GM23248 (cell line): ENCODE data around the gene PRKAA1. TPM values are rescaled to one million over a fixed set of nuclear protein-coding genes. Genes with fewer than 3 reads are reported as not detected.
"Not testable (repeated sequence)": the region's sequence is repeated elsewhere in the genome, so short reads cannot be mapped to it uniquely, and the experiment has no call there.

Experiments
- DNase-seq: peaks from one replicate; pipeline ENCODE4 v3.0.0-alpha.2; 2015
- H2AFZ ChIP-seq: fragments of 200-600 bp; sonication (generic); 2 replicates; pipeline ENCODE4 v1.6.1; 2016; ENCODE audit warnings: antibody characterized with exemption
- H3F3A ChIP-seq: fragments of 200-600 bp; sonication (generic); 2 replicates; pipeline ENCODE4 v1.6.1; 2016; ENCODE audit warnings: mild to moderate bottlenecking, antibody characterized with exemption, mixed run types; ENCODE audit not compliant: insufficient read depth
- H3K27ac ChIP-seq: fragments of 200-600 bp; sonication (generic); 2 replicates; pipeline ENCODE4 v1.5.1; 2016; ENCODE audit warnings: mild to moderate bottlenecking
- H3K27me3 ChIP-seq: fragments of 200-600 bp; sonication (generic); replicated peaks from 2 replicates; pipeline ENCODE4 v1.6.1; 2016; ENCODE audit warnings: mild to moderate bottlenecking; ENCODE audit not compliant: insufficient read depth
- H3K36me3 ChIP-seq: fragments of 200-600 bp; sonication (generic); 2 replicates; pipeline ENCODE4 v1.6.1; 2016; ENCODE audit warnings: low read depth, mild to moderate bottlenecking
- H3K4me1 ChIP-seq: fragments of 200-600 bp; sonication (generic); 2 replicates; pipeline ENCODE4 v1.6.1; 2016; ENCODE audit warnings: mild to moderate bottlenecking; ENCODE audit not compliant: insufficient read depth
- H3K4me2 ChIP-seq: fragments of 200-600 bp; sonication (generic); one replicate; pipeline ENCODE4 v1.6.1; 2016; ENCODE audit warnings: mild to moderate bottlenecking; ENCODE audit not compliant: unreplicated experiment
- H3K4me3 ChIP-seq: fragments of 200-600 bp; sonication (generic); 2 replicates; pipeline ENCODE4 v1.5.1; 2016; ENCODE audit warnings: mild to moderate bottlenecking
- H3K79me2 ChIP-seq: fragments of 200-600 bp; sonication (generic); 2 replicates; pipeline ENCODE4 v1.6.1; 2016; ENCODE audit warnings: mild to moderate bottlenecking; ENCODE audit not compliant: insufficient read depth
- H3K9ac ChIP-seq: fragments of 200-600 bp; sonication (generic); 2 replicates; pipeline ENCODE4 v1.6.1; 2016; ENCODE audit warnings: mild to moderate bottlenecking
- H3K9me2 ChIP-seq: fragments of 200-600 bp; sonication (generic); 2 replicates; pipeline ENCODE4 v1.6.1; 2016; ENCODE audit warnings: mixed run types, mild to moderate bottlenecking, moderate library complexity; ENCODE audit not compliant: insufficient read depth
- H3K9me3 ChIP-seq: fragments of 200-600 bp; sonication (generic); one replicate; pipeline ENCODE4 v1.6.1; 2017; ENCODE audit warnings: low read depth
- H4K20me1 ChIP-seq: fragments of 200-600 bp; sonication (generic); 2 replicates; pipeline ENCODE4 v1.6.0; 2016; ENCODE audit not compliant: insufficient read depth
- EZH2 ChIP-seq: fragments of 200-600 bp; sonication (generic); IDR thresholded peaks from 2 replicates; pipeline ENCODE4 v1.6.1; 2018; ENCODE audit warnings: antibody characterized with exemption, mild to moderate bottlenecking; ENCODE audit not compliant: insufficient read depth, poor library complexity, severe bottlenecking
- EZH2phosphoT487 ChIP-seq: fragments of 200-600 bp; sonication (generic); IDR thresholded peaks from 2 replicates; pipeline ENCODE4 v1.6.1; 2018; ENCODE audit warnings: antibody characterized with exemption, moderate library complexity, mild to moderate bottlenecking, low read depth; ENCODE audit not compliant: insufficient read depth
- WGBS, 2 experiments: methylation state at CpG; one replicate each; pipeline ENCODE4 v1.1.6; 2015 to 2017; ENCODE audit warnings: low lambda C conversion rate in 2 of 2, low coverage in 1 of 2; ENCODE audit errors: missing lambda C conversion rate in 2 of 2; 5-methylcytosine and 5-hydroxymethylcytosine counted together
- in situ Hi-C: fragments of 300-500 bp; cut with MboI; formaldehyde crosslinking; loops from 2 replicates; pipeline ENCODE4 v1.15.0; 2020
- polyA plus RNA-seq: library from polyadenylated mRNA; unstranded; fragments of >200 nt; fragmentation: Nextera tagmentation; extraction: Ambion mirVana; gene quantifications from 2 replicates; pipeline ENCODE4 v1.2.1, GENCODE V29; 2016
- total RNA-seq: library from RNA; depleted of rRNA; stranded (reverse); fragments of >200 nt; shearing (Covaris generic); gene quantifications from 2 replicates; pipeline ENCODE4 v1.2.3, GENCODE V29; 2014

Gene PRKAA1
- total and polyA plus RNA-seq, 2 experiments from 2014 or later: 35.5 to 77.4 TPM

DNA sequence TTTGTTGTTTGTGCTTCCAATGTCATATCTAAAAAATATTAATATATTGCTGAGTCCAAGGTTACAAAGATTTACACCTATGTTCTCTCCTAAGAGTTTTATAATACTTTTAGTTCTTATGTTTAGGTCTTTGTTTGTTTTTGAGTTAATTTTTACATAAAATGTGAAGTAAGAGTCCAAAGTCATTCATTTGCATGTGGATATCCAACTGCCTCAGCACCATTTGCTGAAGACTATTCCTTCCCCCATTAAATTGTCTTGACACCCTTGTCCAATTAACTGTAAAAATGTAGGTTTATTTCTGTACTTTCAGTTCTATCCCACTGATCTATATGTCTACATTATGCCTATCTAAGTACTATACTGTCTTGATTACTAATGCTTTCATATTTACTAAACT, 78.1 kb downstream of the PRKAA1 start:
- Histone ChIP-seq H3K9me2 (no peaks in the 10 kb centered on the region), H3K4me1 (peaks cover 14% of the 10 kb centered on the region), H3F3A (peaks cover 8% of the 10 kb centered on the region; the same call in 1 of the 2 replicates), H3K9ac (no peak overlapping the region), H2AFZ (no peak overlapping the region), H4K20me1 (no peaks in the 10 kb centered on the region), H3K4me2 (no peak overlapping the region), H3K36me3 (0 out of 2 replicates have a peak, but pooled peaks cover 9% of the 10 kb centered on the region), H3K79me2 (no peaks in the 10 kb centered on the region), H3K27ac (no peak overlapping the region), H3K4me3 (no peak overlapping the region), H3K27me3 (no peaks in the 10 kb centered on the region), H3K9me3 (no peaks in the 10 kb centered on the region)
- in situ Hi-C loops: no loop called here
- TF ChIP-seq EZH2phosphoT487 (no peak), EZH2 (no peak)
- no peak for DNase-seq

DNA sequence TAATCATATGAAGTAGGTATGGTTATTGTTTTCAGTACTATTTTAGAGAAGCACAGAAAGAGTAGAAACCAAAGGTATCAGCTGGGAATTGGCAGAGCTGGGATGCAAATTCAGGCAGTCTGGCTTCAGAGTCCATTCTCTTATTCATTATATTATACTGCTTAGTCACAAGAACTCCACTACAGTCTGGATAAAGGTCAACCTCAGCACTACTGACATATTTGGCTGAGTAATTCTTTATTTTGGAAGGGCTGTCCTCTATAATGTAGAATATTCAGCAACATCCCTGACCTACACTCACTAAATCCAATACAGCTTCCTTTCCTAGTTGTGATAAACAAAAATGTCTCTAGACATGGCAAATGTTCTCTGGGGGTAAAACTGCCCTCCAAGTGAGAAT, 80.9 kb downstream of the PRKAA1 start:
- peak overlapping the region; percentile 31; the same call in 1 of the 2 replicates for H3K27ac ChIP-seq
- no peak overlapping the region for H3K4me3 ChIP-seq
- H3K9ac ChIP-seq: no peak overlapping the region
- in situ Hi-C loops: no loop called here
- TF ChIP-seq EZH2 (no peak), EZH2phosphoT487 (no peak)
- H2AFZ ChIP-seq: no peak overlapping the region
- 0 out of 2 replicates have a peak, but pooled peaks cover 9% of the 10 kb centered on the region for H3K36me3 ChIP-seq
- no peaks in the 10 kb centered on the region for H3K9me2 ChIP-seq
- no peaks in the 10 kb centered on the region for H3K79me2 ChIP-seq
- peaks cover 17% of the 10 kb centered on the region for H3K4me1 ChIP-seq
- peak overlapping the region; percentile 28 for H3K4me2 ChIP-seq
- peaks cover 8% of the 10 kb centered on the region; the same call in 1 of the 2 replicates for H3F3A ChIP-seq
- H3K9me3 ChIP-seq: no peaks in the 10 kb centered on the region
- no peaks in the 10 kb centered on the region for H3K27me3 ChIP-seq
- DNase-seq: peak; percentile 81
- no peaks in the 10 kb centered on the region for H4K20me1 ChIP-seq

DNA sequence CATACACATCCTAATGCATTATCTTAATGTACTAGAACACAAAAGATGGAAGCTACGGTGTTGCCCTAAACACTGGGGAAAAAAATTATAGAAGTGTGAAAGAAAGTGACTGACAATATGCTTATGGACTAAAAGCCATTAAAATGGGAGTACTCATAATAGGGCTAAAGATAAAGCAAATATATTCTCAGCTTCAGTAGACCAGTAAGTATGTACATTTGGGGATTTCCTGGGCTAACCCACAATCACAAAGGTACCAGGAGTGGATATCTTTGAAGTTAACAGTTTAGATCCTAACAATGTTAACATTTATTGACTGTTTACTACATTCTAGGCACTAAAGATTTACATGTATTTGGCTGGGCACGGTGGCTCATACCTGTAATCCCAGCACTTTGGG, 81.6 kb downstream of the PRKAA1 start:
- Histone ChIP-seq H3K4me3 (no peak overlapping the region), H3K36me3 (0 out of 2 replicates have a peak, but pooled peaks cover 7% of the 10 kb centered on the region), H3K4me1 (peaks cover 17% of the 10 kb centered on the region), H3F3A (peaks cover 8% of the 10 kb centered on the region; the same call in 1 of the 2 replicates), H3K27me3 (no peaks in the 10 kb centered on the region), H3K79me2 (no peaks in the 10 kb centered on the region), H3K9ac (no peak overlapping the region), H3K9me3 (no peaks in the 10 kb centered on the region), H3K9me2 (no peaks in the 10 kb centered on the region), H4K20me1 (no peaks in the 10 kb centered on the region), H3K4me2 (no peak overlapping the region), H2AFZ (no peak overlapping the region), H3K27ac (peak overlapping the region; percentile 31; the same call in 1 of the 2 replicates)
- TF ChIP-seq EZH2: no peak
- no peak for TF ChIP-seq EZH2phosphoT487
- in situ Hi-C loops: no loop called here
- no peak for DNase-seq
- WGBS, 2 experiments: 81 to 84% methylated on average over 2 of the region's 2 CpGs

DNA sequence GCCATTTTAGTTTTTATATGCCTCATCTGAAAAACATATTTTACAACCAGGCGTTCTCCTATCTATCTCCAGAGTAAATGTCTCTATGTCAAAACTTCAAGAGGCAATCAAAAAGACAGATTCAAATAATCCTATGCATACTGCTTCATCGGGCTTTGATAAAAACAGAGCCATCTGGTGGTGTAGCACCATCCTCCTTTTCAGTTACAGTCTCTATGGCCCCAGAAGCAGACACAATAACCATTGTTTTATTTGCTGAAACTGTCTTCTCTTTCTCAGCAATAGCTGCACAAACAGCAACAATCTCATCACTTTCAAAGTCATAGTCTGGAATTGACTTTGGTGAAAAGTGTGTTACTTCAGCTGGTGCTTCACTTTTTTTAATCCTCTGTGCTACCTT, 82.2 kb downstream of the PRKAA1 start:
- 24 to 35% methylated on average over 2 of the region's 2 CpGs for WGBS, 2 experiments
- Histone ChIP-seq H3K4me1 (peaks cover 17% of the 10 kb centered on the region), H3K27ac (no peak overlapping the region), H3F3A (peaks cover 8% of the 10 kb centered on the region; the same call in 1 of the 2 replicates), H3K9me3 (no peaks in the 10 kb centered on the region), H4K20me1 (no peaks in the 10 kb centered on the region), H2AFZ (no peak overlapping the region), H3K4me2 (no peak overlapping the region), H3K27me3 (no peaks in the 10 kb centered on the region), H3K4me3 (no peak overlapping the region), H3K79me2 (no peaks in the 10 kb centered on the region), H3K36me3 (0 out of 2 replicates have a peak, but pooled peaks cover 4% of the 10 kb centered on the region), H3K9me2 (no peaks in the 10 kb centered on the region), H3K9ac (no peak overlapping the region)
- in situ Hi-C loops: no loop called here
- no peak for TF ChIP-seq EZH2phosphoT487
- TF ChIP-seq EZH2: no peak
- peak; percentile 16 for DNase-seq

DNA sequence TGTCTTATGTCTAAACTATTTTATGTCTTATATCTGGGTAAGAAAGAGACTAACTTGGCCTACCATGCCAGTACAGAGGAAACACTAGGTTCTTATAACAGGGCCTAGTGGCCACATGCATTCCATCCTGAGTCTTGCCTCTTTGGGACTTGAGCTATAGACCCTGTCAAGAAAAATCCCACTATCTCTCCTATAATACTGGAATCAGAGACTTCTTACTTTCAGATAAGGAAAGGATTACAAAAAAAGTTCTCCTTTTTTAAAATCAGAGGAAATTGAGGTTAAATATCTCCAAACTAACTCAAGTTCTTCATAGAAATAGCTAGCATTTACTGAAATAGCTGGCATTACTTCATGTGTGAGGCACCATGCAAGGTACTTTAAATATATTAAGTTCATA, 84.2 kb downstream of the PRKAA1 start:
- H3K9me2 ChIP-seq: no peaks in the 10 kb centered on the region
- H3K9ac ChIP-seq: no peak overlapping the region
- in situ Hi-C loops: no loop called here
- no peak overlapping the region for H3K27ac ChIP-seq
- TF ChIP-seq EZH2 (no peak), EZH2phosphoT487 (no peak)
- peaks cover 8% of the 10 kb centered on the region; the same call in 1 of the 2 replicates for H3F3A ChIP-seq
- H3K79me2 ChIP-seq: no peaks in the 10 kb centered on the region
- no peaks in the 10 kb centered on the region for H4K20me1 ChIP-seq
- no peaks in the 10 kb centered on the region for H3K9me3 ChIP-seq
- 0 out of 2 replicates have a peak, but pooled peaks cover under 1% of the 10 kb centered on the region for H3K36me3 ChIP-seq
- no peak overlapping the region for H3K4me3 ChIP-seq
- no peak overlapping the region for H2AFZ ChIP-seq
- peaks cover 17% of the 10 kb centered on the region for H3K4me1 ChIP-seq
- no peak for DNase-seq
- H3K27me3 ChIP-seq: no peaks in the 10 kb centered on the region
- H3K4me2 ChIP-seq: no peak overlapping the region

DNA sequence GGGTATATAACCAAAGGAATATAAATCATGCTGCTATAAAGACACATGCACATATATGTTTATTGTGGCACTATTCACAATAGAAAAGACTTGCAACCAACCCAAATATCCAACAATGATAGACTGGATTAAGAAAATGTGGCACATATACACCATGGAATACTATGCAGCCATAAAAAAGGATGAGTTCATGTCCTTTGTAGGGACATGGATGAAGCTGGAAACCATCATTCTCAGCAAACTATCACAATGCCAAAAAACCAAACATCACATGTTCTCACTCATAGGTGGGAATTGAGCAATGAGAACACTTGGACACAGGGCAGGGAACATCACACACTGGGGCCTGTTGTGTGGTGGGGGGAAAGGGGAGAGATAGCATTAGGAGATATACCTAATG, 87.6 kb downstream of the PRKAA1 start:
- H3K27me3 ChIP-seq, in situ Hi-C loops, H2AFZ ChIP-seq, H3F3A ChIP-seq, H3K9me2 ChIP-seq, H3K4me1 ChIP-seq, H3K9me3 ChIP-seq, H3K79me2 ChIP-seq, H4K20me1 ChIP-seq, H3K9ac ChIP-seq, DNase-seq, H3K27ac ChIP-seq, H3K36me3 ChIP-seq, H3K4me2 ChIP-seq, H3K4me3 ChIP-seq: not testable (repeated sequence)
